Thyroid gland (tissue), 4 donors: ENCODE measurements around the gene CDC42EP2. TPM values are rescaled to one million over a fixed set of nuclear protein-coding genes. Genes with fewer than 3 reads are reported as not detected.

Source experiments
- DNase-seq, 2 donors: peaks; one replicate each; pipeline ENCODE4 v3.0.0-alpha.2; 2019
- H3K27ac ChIP-seq, 3 donors: fragments of 200-600 bp; sonication (generic); 1 replicate in 2 of 3; 2 replicates in 1 of 3; pipeline ENCODE4 v1.5.1; 2016 to 2019; ENCODE audit warnings: mild to moderate bottlenecking in 1 of 3, moderate library complexity in 1 of 3
- H3K27me3 ChIP-seq: fragments of 200-600 bp; sonication (generic); one replicate; pipeline ENCODE4 v1.5.1; 2019
- H3K36me3 ChIP-seq, 2 donors: fragments of 200-600 bp; sonication (generic); one replicate each; pipeline ENCODE4 v1.5.1; 2016 to 2019
- H3K4me1 ChIP-seq, 2 donors: fragments of 200-600 bp; sonication (generic); one replicate each; pipeline ENCODE4 v1.5.1; 2017 to 2019
- H3K4me3 ChIP-seq, 3 donors: fragments of 200-600 bp; sonication (generic); replicated peaks in 1 of 3; 1 replicate in 2 of 3; 2 replicates in 1 of 3; pipeline ENCODE4 v1.5.1; 2016; ENCODE audit warnings: mild to moderate bottlenecking in 1 of 3
- H3K9me3 ChIP-seq: fragments of 200-600 bp; sonication (generic); one replicate; pipeline ENCODE4 v1.5.1; 2017
- POLR2A ChIP-seq, 2 donors: fragments of 450-650 bp; IDR thresholded peaks; one replicate each; pipeline ENCODE4 v1.6.1; 2017; ENCODE audit warnings: antibody characterized with exemption in 2 of 2, mild to moderate bottlenecking in 2 of 2, moderate library complexity in 1 of 2
- WGBS, 2 donors: methylation state at CpG; one replicate each; pipeline ENCODE4 v1.1.5; 2017; 5-methylcytosine and 5-hydroxymethylcytosine counted together
- intact Hi-C: fragments of 100-400 bp; cut with DNase I; formaldehyde crosslinking; loops from one replicate; pipeline ENCODE4 v1.15.1; 2023
- total RNA-seq, 4 donors: library from RNA; depleted of rRNA; stranded (reverse); fragments of >200 nt; gene quantifications; one replicate each; pipeline ENCODE4 v1.2.3, GENCODE V29; 2016
- TF ChIP-seq, protein P1 (sequence below), 6 experiments: fragments of 200-600 bp in 3 of 6; fragments of 450-650 bp in 3 of 6; sonication (generic) in 3 of 6; IDR thresholded peaks; one replicate each; pipeline ENCODE4 v1.5.1; 2016 to 2019; ENCODE audit warnings: antibody characterized with exemption in 6 of 6, mild to moderate bottlenecking in 2 of 6, inconsistent platforms in 1 of 6, moderate library complexity in 1 of 6

Gene CDC42EP2
- total RNA-seq, 4 donors from 2014 or later = 20.6 to 35.7 (median 25.2) TPM

DNA sequence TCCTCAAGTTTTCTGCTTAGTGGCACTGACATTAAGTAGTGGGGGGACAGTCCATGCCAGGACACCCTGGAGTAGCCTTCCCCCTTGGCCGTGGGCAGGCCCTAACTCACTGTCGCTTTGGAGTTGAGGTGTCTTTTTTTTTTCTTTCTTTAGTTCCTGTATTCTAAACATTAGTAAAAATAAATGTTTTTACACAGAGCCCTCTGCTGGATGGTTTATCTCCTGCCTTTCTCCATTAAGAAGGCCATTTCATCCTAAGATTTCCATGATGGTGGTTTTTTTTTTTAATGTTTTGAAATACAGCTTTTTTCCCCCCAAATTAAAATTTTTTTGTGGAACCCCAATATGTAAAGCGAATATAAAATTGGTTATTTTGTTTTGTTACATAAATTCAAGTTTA, 38.1 kb downstream of the CDC42EP2 start:
- TF ChIP-seq POLR2A (IDR thresholded peaks at IDR 0.05) = no peak
- TF ChIP-seq, protein P1, sequence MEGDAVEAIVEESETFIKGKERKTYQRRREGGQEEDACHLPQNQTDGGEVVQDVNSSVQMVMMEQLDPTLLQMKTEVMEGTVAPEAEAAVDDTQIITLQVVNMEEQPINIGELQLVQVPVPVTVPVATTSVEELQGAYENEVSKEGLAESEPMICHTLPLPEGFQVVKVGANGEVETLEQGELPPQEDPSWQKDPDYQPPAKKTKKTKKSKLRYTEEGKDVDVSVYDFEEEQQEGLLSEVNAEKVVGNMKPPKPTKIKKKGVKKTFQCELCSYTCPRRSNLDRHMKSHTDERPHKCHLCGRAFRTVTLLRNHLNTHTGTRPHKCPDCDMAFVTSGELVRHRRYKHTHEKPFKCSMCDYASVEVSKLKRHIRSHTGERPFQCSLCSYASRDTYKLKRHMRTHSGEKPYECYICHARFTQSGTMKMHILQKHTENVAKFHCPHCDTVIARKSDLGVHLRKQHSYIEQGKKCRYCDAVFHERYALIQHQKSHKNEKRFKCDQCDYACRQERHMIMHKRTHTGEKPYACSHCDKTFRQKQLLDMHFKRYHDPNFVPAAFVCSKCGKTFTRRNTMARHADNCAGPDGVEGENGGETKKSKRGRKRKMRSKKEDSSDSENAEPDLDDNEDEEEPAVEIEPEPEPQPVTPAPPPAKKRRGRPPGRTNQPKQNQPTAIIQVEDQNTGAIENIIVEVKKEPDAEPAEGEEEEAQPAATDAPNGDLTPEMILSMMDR (IDR thresholded peaks at IDR 0.05) = peak in 2 of 6 experiments; percentile 10 to 17
- Histone ChIP-seq H3K4me1 (peaks cover 12 to 19% of the 10 kb centered on the region in 2 donors), H3K27ac (no peak overlapping the region), H3K36me3 (peaks cover 36 to 47% of the 10 kb centered on the region in 2 donors), H3K27me3 (no peaks in the 10 kb centered on the region), H3K4me3 (no peak overlapping the region), H3K9me3 (no peaks in the 10 kb centered on the region)
- DNase-seq = no peak
- intact Hi-C loops = no loop called here
- WGBS, 2 donors = 86 to 89% methylated on average over 3 of the region's 3 CpGs

DNA sequence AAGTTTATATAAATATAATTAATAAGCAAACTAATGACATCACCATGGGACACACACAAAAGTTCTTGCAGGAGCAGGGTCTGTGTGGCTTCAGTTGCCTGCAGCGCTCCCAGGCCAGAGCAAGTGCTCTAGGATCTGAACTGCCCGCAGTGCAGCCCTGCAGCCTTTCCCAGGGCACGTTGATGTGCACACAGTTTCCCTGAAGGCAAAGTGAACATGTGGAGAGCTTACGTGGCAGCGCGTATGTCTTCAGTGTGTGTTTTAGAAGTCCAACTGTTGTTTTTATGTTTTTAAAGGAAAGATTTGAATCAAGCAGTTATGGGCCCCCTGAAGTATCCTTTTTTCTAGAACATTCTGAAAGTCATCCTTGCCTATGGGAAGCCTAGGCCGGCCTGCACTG, 38.7 kb downstream of the CDC42EP2 start:
- Histone ChIP-seq H3K36me3 (peaks cover 31 to 41% of the 10 kb centered on the region in 2 donors), H3K27ac (no peak overlapping the region)
- TF ChIP-seq, protein P1 (IDR thresholded peaks at IDR 0.05) = no peak
- no peak for TF ChIP-seq POLR2A (IDR thresholded peaks at IDR 0.05)

GRCh38 chr11:65353900-65354264, 39.2 kb downstream of the CDC42EP2 start:
- Histone ChIP-seq H3K36me3 (peaks cover 26 to 36% of the 10 kb centered on the region in 2 donors), H3K4me1 (peaks cover 12 to 19% of the 10 kb centered on the region in 2 donors), H3K27me3 (no peaks in the 10 kb centered on the region), H3K4me3 (peak overlapping the region in 1 of 3 donors; percentile 82), H3K9me3 (no peaks in the 10 kb centered on the region), H3K27ac (no peak overlapping the region)
- 23 to 24% methylated on average over 16 of the region's 16 CpGs for WGBS, 2 donors
- DNase-seq = peak in 1 of 2 donors; percentile 21
- intact Hi-C loops = no loop called here
- TF ChIP-seq, protein P1 (IDR thresholded peaks at IDR 0.05) = no peak
- TF ChIP-seq POLR2A (IDR thresholded peaks at IDR 0.05) = no peak

More for the DNA sequence above, 38.7 kb downstream of the CDC42EP2 start:
- DNase-seq = no peak
- Histone ChIP-seq H3K27me3 (no peaks in the 10 kb centered on the region), H3K9me3 (no peaks in the 10 kb centered on the region), H3K4me3 (no peak overlapping the region), H3K4me1 (peaks cover 12 to 19% of the 10 kb centered on the region in 2 donors)
- WGBS, 2 donors = 89% methylated on average over 7 of the region's 7 CpGs
- intact Hi-C loops = no loop called here

- Histone ChIP-seq H3K36me3 (peaks cover 21 to 30% of the 10 kb centered on the region in 2 donors), H3K4me1 (peaks cover 12 to 19% of the 10 kb centered on the region in 2 donors), H3K27ac (no peak within 1 kb of the TSS), H3K9me3 (no peaks in the 10 kb centered on the region), H3K4me3 (peak within 1 kb of the TSS; percentile 12 to 82 (median 28)), H3K27me3 (no peaks in the 10 kb centered on the region)
- intact Hi-C loops = no loop called here
- TF ChIP-seq, protein P1 (IDR thresholded peaks at IDR 0.05) = no peak
- TF ChIP-seq POLR2A (IDR thresholded peaks at IDR 0.05) = peak in 1 of 2 donors; percentile 66
- peak; percentile 98 to 99 for DNase-seq
- WGBS, 2 donors = 1 to 2% methylated on average over 10 to 19 of the region's 79 CpGs
These were observed 39.8 kb downstream of the CDC42EP2 start, which contains the start of gene TIGD3 for GRCh38 chr11:65354265-65355012. TIGD3 (plus strand) TSS chr11:65354751; CDS start chr11:65355809, 1,058 bp downstream.
